ENCODE measurements around the gene FOXN3. TPM values are rescaled to one million over a fixed set of nuclear protein-coding genes. Genes with fewer than 3 reads are reported as not detected.
A peak's percentile ranks its signal among the peaks of the same experiment; 100 is the strongest.

FOXN3 gene
- total RNA-seq, 4 donors from 2014 or later, result 118 to 211 (median 167) TPM

GRCh38 chr14:89138846-89139245 lies 278.2 kb downstream of the FOXN3 start:
- no peak overlapping the region for H3K4me3 ChIP-seq (ENCODE audit: low read depth, poor library complexity, severe bottlenecking)
- DNase-seq (ENCODE audit: low spot score in 2 of 2), result no peak
- intact Hi-C loops (cut with DNase I; ENCODE audit: low total_unique reads), result no loop called here
- WGBS, 2 donors, result 93 to 96% methylated on average over 7 of the region's 7 CpGs
- TF ChIP-seq POLR2A (IDR thresholded peaks at IDR 0.05) (no peak), CTCF (IDR thresholded peaks at IDR 0.05) (no peak)

GRCh38 chr14:89137526-89138163 lies 279.4 kb downstream of the FOXN3 start:
- WGBS, 2 donors, result 51 to 54% methylated on average over 7 of the region's 7 CpGs
- no peak for TF ChIP-seq POLR2A (IDR thresholded peaks at IDR 0.05)
- intact Hi-C loops (cut with DNase I; ENCODE audit: low total_unique reads), result no loop called here
- no peak overlapping the region for H3K4me3 ChIP-seq (ENCODE audit: low read depth, poor library complexity, severe bottlenecking)
- peak in 1 of 2 donors; percentile 45 for DNase-seq (ENCODE audit: low spot score in 2 of 2)

- 92 to 93% methylated on average over 3 of the region's 3 CpGs for WGBS, 2 donors
- intact Hi-C loops (cut with DNase I; ENCODE audit: low total_unique reads), result no loop called here
- no peak for TF ChIP-seq CTCF (IDR thresholded peaks at IDR 0.05)
- TF ChIP-seq POLR2A (IDR thresholded peaks at IDR 0.05), result no peak
- H3K4me3 ChIP-seq (ENCODE audit: low read depth, poor library complexity, severe bottlenecking), result no peak overlapping the region
- no peak for DNase-seq (ENCODE audit: low spot score in 2 of 2)
Measured at GRCh38 chr14:89136587-89136986, 280.4 kb downstream of the FOXN3 start.

GRCh38 chr14:89134640-89135039 lies 282.4 kb downstream of the FOXN3 start:
- TF ChIP-seq CTCF (IDR thresholded peaks at IDR 0.05) (no peak), POLR2A (IDR thresholded peaks at IDR 0.05) (no peak)
- intact Hi-C loops (cut with DNase I; ENCODE audit: low total_unique reads), result no loop called here
- WGBS, 2 donors, result 70 to 76% methylated on average over 2 of the region's 2 CpGs
- no peak overlapping the region for H3K4me3 ChIP-seq (ENCODE audit: low read depth, poor library complexity, severe bottlenecking)
- DNase-seq (ENCODE audit: low spot score in 2 of 2), result no peak

- 63 to 72% methylated on average over 6 of the region's 6 CpGs for WGBS, 2 donors
- intact Hi-C loops (cut with DNase I; ENCODE audit: low total_unique reads), result no loop called here
- no peak for DNase-seq (ENCODE audit: low spot score in 2 of 2)
Measured at GRCh38 chr14:89131004-89131750, 285.9 kb downstream of the FOXN3 start.

More at GRCh38 chr14:89131004-89131750, 285.9 kb downstream of the FOXN3 start:
- H3K4me3 ChIP-seq (ENCODE audit: low read depth, poor library complexity, severe bottlenecking), result no peak overlapping the region
- TF ChIP-seq CTCF (IDR thresholded peaks at IDR 0.05) (no peak), POLR2A (IDR thresholded peaks at IDR 0.05) (no peak)

All from lower leg skin (tissue), 4 donors.